NCI-H1092 (cell line): ENCODE results near the gene NDUFB2.
"Not testable (repeated sequence)": the region's sequence is repeated elsewhere in the genome, so short reads cannot be mapped to it uniquely, and the experiment has no call there.

Experiments used
- DNase-seq: peaks from one replicate; lab custom pipeline; 2025; lab: John Stamatoyannopoulos, UW

The NDUFB2 gene

GRCh38 chr7:140696680-140697446, at the start of gene NDUFB2:
Gene NDUFB2, plus strand, starts transcription at chr7:140696708. Its CDS starts 37 bp downstream, at chr7:140696745.
- peak; percentile 87 for DNase-seq

- peak; percentile 71 for DNase-seq
Measured at GRCh38 chr7:140646931-140647647, 49.4 kb upstream of the NDUFB2 start.

GRCh38 chr7:140649556-140650205, 46.8 kb upstream of the NDUFB2 start:
- DNase-seq: no peak

GRCh38 chr7:140650367-140650766, 46.1 kb upstream of the NDUFB2 start:
- no peak for DNase-seq

DNA sequence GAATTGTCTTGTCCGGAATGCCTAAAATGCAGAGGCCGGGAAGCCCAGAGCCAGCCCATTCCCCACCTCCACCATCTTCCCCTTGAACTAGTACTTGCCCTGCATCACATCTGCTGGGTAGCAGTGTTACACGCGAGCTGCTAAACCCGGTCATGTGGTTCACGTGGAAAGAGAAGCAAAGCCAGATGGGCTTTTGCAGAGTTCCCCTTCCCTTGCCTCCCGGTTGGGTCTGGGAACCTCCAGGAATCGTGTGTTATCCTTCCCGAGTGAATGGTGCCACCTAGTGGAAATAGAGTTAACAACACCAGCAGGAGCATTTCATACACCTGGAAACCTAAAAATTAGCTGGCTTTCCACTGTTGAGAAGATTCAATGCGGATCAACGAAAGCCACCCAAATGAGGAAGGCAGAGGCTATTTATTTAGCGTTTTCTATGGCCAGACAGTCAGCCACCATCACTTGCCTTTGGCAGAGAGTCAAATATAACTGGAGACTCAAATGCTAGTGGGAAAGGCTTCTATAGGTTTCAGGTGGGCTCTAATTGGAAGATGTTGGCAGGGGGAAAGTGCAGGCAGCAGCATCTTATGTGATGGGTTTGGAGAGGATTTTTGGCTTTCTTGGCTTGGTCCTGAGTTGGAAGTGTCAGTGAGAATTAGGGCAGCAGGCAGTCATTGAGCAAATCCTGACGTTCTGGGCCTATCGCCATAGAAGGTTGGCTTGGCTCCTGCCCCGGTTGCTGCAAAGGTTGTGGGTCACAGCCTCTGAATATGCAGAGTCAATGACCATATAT, 43.0 kb upstream of the NDUFB2 start:
- DNase-seq: peak; percentile 85

GRCh38 chr7:140654109-140654387, 42.5 kb upstream of the NDUFB2 start:
- no peak for DNase-seq

DNA sequence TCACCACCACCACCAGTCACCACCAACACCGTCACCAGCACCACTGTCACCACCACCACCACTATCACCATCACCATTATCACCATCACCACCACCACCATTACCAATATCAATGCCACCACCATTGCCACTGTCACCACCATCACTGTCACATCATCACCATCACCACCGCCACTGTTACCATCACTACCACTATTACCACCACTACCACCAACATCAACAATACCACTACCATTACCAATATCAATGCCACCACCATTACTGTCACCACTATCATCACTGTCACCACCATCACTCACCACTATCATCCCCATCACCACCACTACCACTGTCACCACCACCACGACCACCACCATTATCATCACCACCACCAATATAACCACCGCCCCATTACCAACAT, 41.8 kb upstream of the NDUFB2 start:
- DNase-seq: no peak

DNA sequence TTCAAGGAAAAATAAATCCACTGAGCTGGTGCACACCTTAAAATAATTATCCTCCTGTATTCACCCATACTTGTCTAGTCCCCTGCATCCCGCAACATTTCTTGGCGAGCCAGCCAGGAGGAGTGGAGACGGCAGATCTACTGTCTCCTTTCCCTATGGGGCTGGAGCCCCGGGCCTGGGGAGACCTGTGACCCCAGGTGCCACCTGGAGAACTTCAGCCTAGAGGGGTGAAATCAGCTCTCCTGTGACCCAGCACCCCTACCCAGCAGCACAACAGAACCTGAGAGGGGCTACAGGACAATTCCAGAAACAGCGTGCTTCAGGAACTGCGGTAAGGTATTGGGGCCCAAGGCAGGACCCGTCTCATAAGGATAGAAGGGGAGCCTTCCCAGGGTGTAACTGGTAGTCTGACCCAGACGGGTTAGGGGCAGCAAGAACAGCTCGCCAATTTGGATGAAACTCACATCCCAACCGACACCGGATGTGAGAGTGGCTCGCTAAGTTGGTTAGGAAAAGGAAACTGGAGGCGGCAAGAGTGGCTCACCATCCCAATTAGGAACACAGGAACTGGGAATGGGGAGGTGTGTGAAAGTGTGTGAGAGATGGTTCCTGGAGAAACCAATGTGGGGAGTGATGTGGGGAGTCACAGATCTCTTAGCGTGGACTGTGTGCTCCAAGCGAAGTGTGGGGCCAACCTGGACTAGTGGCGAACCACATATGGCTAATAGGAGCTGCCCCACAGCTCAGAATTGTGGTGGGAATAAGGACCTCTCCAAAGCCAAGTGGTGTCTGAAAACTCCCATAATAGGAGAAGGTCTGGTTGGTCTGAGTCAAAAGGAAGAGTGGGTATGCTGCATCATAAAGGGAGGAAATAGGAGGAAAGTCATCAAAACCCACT, 40.7 kb upstream of the NDUFB2 start:
- DNase-seq: no peak

GRCh38 chr7:140656548-140657515, 39.7 kb upstream of the NDUFB2 start:
- DNase-seq: no peak

DNA sequence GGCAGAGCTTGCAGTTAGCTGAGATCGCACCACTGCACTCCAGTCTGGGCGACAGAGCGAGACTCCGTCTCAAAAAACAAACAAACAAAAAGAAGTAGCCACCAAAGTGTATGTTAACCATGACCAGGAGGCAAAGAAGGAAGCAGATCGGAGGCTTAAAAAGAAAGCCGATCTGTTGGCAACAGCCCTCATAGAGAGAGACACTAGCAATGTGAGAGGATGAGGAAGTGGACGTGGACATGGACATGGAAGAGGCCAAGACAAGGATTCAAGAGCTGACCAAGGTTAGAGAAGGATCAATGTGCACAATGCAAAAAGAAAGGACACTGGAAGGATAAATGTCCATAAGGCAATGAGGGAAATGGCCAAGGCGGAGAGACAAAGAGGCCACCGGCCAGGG, 38.6 kb upstream of the NDUFB2 start:
- no peak for DNase-seq

DNA sequence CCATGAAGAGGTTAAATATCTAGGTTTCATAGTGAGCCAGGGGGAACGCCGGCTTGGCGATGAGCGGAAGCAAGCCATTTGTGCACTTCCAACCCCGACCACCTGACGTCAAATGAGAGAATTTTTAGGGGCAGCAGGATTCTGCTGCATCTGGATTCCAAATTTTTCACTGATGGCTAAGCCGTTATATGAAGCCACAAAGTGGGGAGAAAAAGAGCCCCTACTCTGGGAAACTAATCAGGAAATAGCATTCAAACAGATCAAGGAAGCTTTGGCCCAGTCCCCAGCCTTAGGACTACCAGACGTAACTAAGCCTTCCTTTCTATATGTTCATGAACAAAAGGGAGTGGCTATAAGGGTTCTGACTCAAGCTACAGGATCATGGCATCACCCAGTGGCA, 36.7 kb upstream of the NDUFB2 start:
- no peak for DNase-seq

DNA sequence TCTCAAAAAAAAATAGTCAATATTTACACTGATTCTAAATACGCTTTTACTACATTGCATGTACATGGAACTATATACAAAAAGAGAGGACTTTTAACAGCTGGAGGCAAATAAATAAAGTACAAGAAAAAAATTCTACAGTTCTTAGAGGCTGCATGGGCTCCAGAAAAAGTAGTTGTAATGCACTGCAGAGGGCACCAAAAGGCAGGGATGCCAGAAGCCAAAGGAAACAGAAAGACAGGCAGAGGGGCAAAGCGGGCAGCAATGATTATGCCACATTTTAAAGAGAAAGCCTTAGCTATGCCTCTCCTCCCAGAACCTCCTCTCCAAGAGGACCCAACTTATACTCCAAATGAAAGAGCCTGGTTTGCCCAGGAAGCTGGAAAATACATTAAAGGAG, 35.4 kb upstream of the NDUFB2 start:
- no peak for DNase-seq

DNA sequence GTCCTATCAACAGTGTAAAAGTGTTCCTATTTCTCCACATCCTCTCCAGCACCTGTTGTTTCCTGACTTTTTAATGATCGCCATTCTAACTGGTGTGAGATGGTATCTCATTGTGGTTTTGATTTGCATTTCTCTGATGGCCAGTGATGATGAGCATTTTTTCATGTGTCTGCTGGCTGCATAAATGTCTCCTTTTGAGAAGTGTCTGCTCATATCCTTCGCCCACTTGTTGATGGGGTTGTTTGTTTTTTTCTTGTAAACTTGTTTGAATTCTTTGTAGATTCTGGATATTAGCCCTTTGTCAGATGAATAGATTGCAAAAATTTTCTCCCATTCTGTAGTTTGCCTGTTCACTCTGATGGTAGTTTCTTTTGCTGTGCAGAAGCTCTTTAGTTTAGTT, 33.6 kb upstream of the NDUFB2 start:
- not testable (repeated sequence) for DNase-seq

GRCh38 chr7:140667476-140667875, 29.0 kb upstream of the NDUFB2 start:
- DNase-seq: no peak

DNA sequence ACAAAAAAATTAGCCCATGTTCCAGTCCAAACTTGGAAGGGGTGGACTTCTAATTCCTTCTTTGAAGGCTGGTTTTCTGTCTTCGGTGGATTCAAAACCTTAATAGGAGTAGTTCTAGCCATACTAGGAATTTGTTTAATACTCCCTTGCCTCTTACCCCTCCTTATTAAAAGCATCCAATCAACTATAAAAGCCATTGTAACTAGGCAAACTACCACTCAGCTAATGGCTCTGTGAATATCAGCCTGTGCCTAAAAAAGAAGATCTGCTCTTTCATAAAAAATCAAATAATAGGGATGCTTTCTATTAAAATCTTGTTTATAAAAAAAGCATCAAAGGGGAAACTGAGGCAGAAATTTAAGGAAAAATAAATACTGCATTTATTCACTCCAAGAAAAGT, 27.9 kb upstream of the NDUFB2 start:
- no peak for DNase-seq

DNA sequence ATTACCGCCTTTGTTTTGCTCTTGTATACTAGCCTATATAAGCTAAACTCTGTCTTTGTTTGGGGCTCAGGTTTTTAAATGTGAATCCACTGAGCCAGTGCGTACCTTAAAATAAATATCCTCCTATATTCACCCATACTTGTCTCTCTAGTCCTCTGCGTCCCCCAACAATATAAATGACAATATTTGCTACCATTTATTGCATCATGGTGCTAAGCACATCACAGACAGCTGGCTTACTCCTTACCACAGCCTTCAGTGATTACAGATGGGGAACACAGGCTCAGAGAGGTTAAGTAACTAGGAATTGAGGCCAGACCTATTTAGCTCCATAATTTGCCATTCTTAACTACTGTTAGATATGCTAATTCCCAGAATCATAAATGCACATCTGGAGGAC, 27.2 kb upstream of the NDUFB2 start:
- no peak for DNase-seq

GRCh38 chr7:140669862-140670261, 26.6 kb upstream of the NDUFB2 start:
- not testable (repeated sequence) for DNase-seq

DNA sequence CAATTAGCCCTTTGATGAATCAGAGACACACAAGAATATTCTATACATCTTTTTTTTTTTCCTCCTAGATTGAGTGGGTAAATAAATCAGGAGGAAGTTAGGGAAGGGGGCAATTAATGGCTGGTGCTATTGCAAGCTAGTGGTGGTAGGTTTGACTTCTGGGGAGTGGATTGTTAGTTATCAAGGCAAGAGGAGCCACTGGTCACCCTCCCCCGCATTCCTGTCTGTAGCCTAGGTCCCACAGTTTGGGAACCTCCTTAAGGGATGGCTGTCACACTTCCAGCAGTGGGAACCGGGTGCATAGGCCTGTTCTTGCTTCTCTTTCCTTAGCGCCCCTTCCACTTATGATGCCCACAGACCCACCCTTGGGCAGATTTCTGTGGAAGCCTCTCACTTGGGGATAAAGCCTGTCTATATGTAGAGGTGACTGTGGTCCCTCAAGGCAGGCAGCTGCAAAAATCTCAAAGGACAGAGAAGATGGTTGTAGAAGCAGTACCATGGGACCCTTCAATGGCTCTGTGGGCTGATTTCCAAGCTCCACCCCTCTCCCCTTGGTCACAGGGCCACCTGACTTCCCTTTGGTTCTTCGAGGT, 26.1 kb upstream of the NDUFB2 start:
- no peak for DNase-seq

GRCh38 chr7:140671966-140672365, 24.5 kb upstream of the NDUFB2 start:
- no peak for DNase-seq
